K562 (cell line): Measurements from ENCODE around the gene SND1. TPM values are rescaled to one million over a fixed set of nuclear protein-coding genes. Genes with fewer than 3 reads are reported as not detected.

Source experiments
- ATAC-seq: fragments of 200-7000 bp; cut with Tn5 transposase; 3 replicates; pipeline ENCODE4 v1.9.1; 2020; ENCODE audit warnings: moderate library complexity
- BruUV-seq: library from RNA; stranded (reverse); fragments of 400-500 nt; replicated peaks from 2 replicates; lab custom pipeline; 2021; lab: Mats Ljungman, UMichigan
- CTCF ChIA-PET: fragments of 300-600 bp; formaldehyde crosslinking; extraction: SDS; loops from one replicate; lab custom pipeline; 2021; ENCODE audit warnings: low intra/inter-chr PET ratio; lab: Yijun Ruan, JAX
- POLR2A ChIA-PET: fragments of 300-600, 350-650 bp; sonication (Branson Sonifier 250); formaldehyde crosslinking; extraction: SDS; loops from one replicate; lab custom pipeline; 2021; ENCODE audit warnings: antibody characterized with exemption, inconsistent platforms; lab: Yijun Ruan, JAX
- DNase-seq, 4 experiments: peaks; one replicate each; pipeline versions ENCODE4 v3.0.0 to v3.0.0-alpha.2; 2011 to 2018; ENCODE audit warnings: low spot score in 3 of 4, mixed read lengths in 3 of 4; ENCODE audit errors: extremely low read depth in 1 of 4
- FAIRE-seq: peaks from 2 replicates; lab custom pipeline; 2011; peaks lifted over from hg19 to GRCh38; lab: Jason Lieb, UNC
- H2AFZ ChIP-seq: 2 replicates; pipeline ENCODE4 v1.6.0; 2011; ENCODE audit warnings: low read depth, low read length, control low read depth, inconsistent platforms
- H3K27ac ChIP-seq: fragments of 200-600 bp; 3 replicates; pipeline ENCODE4 v1.8.0; 2011; ENCODE audit warnings: low read depth, mild to moderate bottlenecking, control low read depth, inconsistent platforms, low read length, moderate library complexity, mixed read lengths; ENCODE audit errors: extremely low read depth
- H3K27me3 ChIP-seq, 2 experiments: fragments of 300-600 bp in 1 of 2; 2 replicates in 1 of 2; 3 replicates in 1 of 2; pipeline versions ENCODE4 v1.6.0 to v1.8.0; 2011; ENCODE audit warnings: inconsistent platforms in 2 of 2, low read length in 2 of 2, mild to moderate bottlenecking in 1 of 2, mixed read lengths in 1 of 2, moderate library complexity in 1 of 2; ENCODE audit not compliant: control insufficient read depth in 2 of 2, insufficient read depth in 2 of 2
- H3K36me3 ChIP-seq: fragments of 300-600 bp; 3 replicates; pipeline ENCODE4 v1.8.0; 2011; ENCODE audit warnings: mild to moderate bottlenecking, low read length, inconsistent platforms; ENCODE audit not compliant: control insufficient read depth, insufficient read depth
- H3K4me1 ChIP-seq, 2 experiments: fragments of 200-600 bp in 1 of 2; replicated peaks in 1 of 2; 2 replicates in 1 of 2; 3 replicates in 1 of 2; pipeline versions ENCODE4 v1.5.1 to v1.8.0; 2011; ENCODE audit warnings: inconsistent platforms in 2 of 2, low read length in 2 of 2, mild to moderate bottlenecking in 1 of 2, mixed read lengths in 1 of 2, moderate library complexity in 1 of 2; ENCODE audit not compliant: control insufficient read depth in 2 of 2, insufficient read depth in 2 of 2
- H3K4me2 ChIP-seq: 2 replicates; pipeline ENCODE4 v1.6.1; 2011; ENCODE audit warnings: low read length, control low read depth, inconsistent platforms, mixed read lengths; ENCODE audit not compliant: insufficient read depth
- H3K4me3 ChIP-seq: fragments of 200-600 bp; sonication (generic), shearing (Covaris generic); 2 replicates; pipeline ENCODE4 v1.5.1; 2016; ENCODE audit warnings: control low read depth, inconsistent platforms
- H3K79me2 ChIP-seq: fragments of 200-600 bp; 3 replicates; pipeline ENCODE4 v1.8.0; 2011; ENCODE audit warnings: low read length, inconsistent platforms; ENCODE audit not compliant: control insufficient read depth, insufficient read depth
- H3K9ac ChIP-seq, 2 experiments: 2 replicates each; pipeline versions ENCODE4 v1.6.0 to v1.6.1; 2011; ENCODE audit warnings: low read depth in 2 of 2, low read length in 2 of 2, control low read depth in 1 of 2, inconsistent platforms in 1 of 2, mild to moderate bottlenecking in 1 of 2, mixed read lengths in 1 of 2; ENCODE audit not compliant: insufficient read depth in 1 of 2
- H3K9me1 ChIP-seq: one replicate; pipeline ENCODE4 v1.6.0; 2011; ENCODE audit warnings: inconsistent platforms, mild to moderate bottlenecking, low read length, moderate library complexity; ENCODE audit not compliant: control insufficient read depth, insufficient read depth
- H3K9me3 ChIP-seq: replicated peaks from 2 replicates; pipeline ENCODE4 v1.5.1; 2011; ENCODE audit warnings: low read depth, low read length, inconsistent platforms; ENCODE audit not compliant: control insufficient read depth, insufficient read depth
- H4K20me1 ChIP-seq: replicated peaks from 2 replicates; pipeline ENCODE4 v1.6.1; 2011; ENCODE audit warnings: low read length, inconsistent platforms, mixed read lengths; ENCODE audit not compliant: control insufficient read depth, insufficient read depth
- CHD2 ChIP-seq: IDR thresholded peaks from 2 replicates; pipeline ENCODE4 v1.6.1; 2011; ENCODE audit warnings: low read depth, low read length
- DACH1 ChIP-seq: fragments of 450-650 bp; IDR thresholded peaks from 2 replicates; pipeline ENCODE4 v1.6.1; 2018; ENCODE audit not compliant: partially characterized antibody
- EHMT2 ChIP-seq: fragments of 450-650 bp; IDR thresholded peaks from 2 replicates; pipeline ENCODE4 v1.6.1; 2018; ENCODE audit warnings: antibody characterized with exemption
- ELF1 ChIP-seq: fragments of 200-800 bp; sonication (Bioruptor generic); IDR thresholded peaks from 2 replicates; pipeline ENCODE4 v1.6.1; 2016; ENCODE audit warnings: missing genetic modification characterization, missing compliant biosample characterization
- GMEB1 ChIP-seq: fragments of 250-450 bp; sonication (Bioruptor Pico); IDR thresholded peaks from 2 replicates; pipeline ENCODE4 v1.4.0; 2020; ENCODE audit warnings: mild to moderate bottlenecking
- MIER1 ChIP-seq: fragments of 450-650 bp; IDR thresholded peaks from 2 replicates; pipeline ENCODE4 v1.6.1; 2016; ENCODE audit warnings: antibody characterized with exemption, mild to moderate bottlenecking, low read depth
- MYC ChIP-seq, 2 experiments: fragments of 250-450 bp in 1 of 2; sonication (Bioruptor Pico) in 1 of 2; IDR thresholded peaks; 2 replicates each; pipeline versions ENCODE4 v1.5.1 to v1.6.1; 2012 to 2021; ENCODE audit warnings: low read depth in 2 of 2, borderline replicate concordance in 1 of 2, improper control_type of control experiment in 1 of 2, low read length in 1 of 2, mild to moderate bottlenecking in 1 of 2, moderate library complexity in 1 of 2
- NRF1 ChIP-seq, 2 experiments: fragments of 450-650 bp; IDR thresholded peaks in 1 of 2; conservative IDR thresholded peaks in 1 of 2; 2 replicates each; pipeline ENCODE4 v1.6.1; 2014; ENCODE audit warnings: mild to moderate bottlenecking in 2 of 2
- TCF3 ChIP-seq: sonication (generic); formaldehyde crosslinking; IDR thresholded peaks from 2 replicates; pipeline ENCODE4 v1.4.0; 2020; ENCODE audit warnings: mild to moderate bottlenecking, missing genetic modification reagents
- ZBTB9 ChIP-seq: fragments of 450-650 bp; formaldehyde crosslinking; IDR thresholded peaks from 2 replicates; pipeline ENCODE4 v1.4.0; 2020; ENCODE audit warnings: mild to moderate bottlenecking, moderate library complexity
- WGBS: fragments of 100-300 bp; shearing (Covaris generic); methylation state at CpG from one replicate; pipeline ENCODE4 v1.1.6; 2016; ENCODE audit warnings: low coverage, mixed read lengths; ENCODE audit not compliant: insufficient coverage; ENCODE audit errors: missing lambda C conversion rate; 5-methylcytosine and 5-hydroxymethylcytosine counted together
- in situ Hi-C: fragments of 300-500 bp; cut with MboI; formaldehyde crosslinking; loops from 4 replicates; pipeline ENCODE4 v1.15.0; 2018; ENCODE audit warnings: inconsistent platforms, mixed read lengths
- intact Hi-C: fragments of 100-400 bp; cut with micrococcal nuclease; formaldehyde crosslinking; loops from 2 replicates; pipeline ENCODE4 v1.14.2; 2022
- polyA plus RNA-seq, 8 experiments: library from polyadenylated mRNA; depleted of rRNA in 4 of 8; stranded (reverse) in 5 of 8; unstranded in 3 of 8; fragments of >200 nt; fragmentation: Nextera tagmentation in 2 of 8; fragmentation: Illumina TruSeq in 1 of 8; extraction: Ambion mirVana in 2 of 8; extraction: Trizol in 1 of 8; gene quantifications; 2 replicates each; pipeline versions ENCODE4 v1.2.1 to v1.2.3, GENCODE V29; 2011 to 2014; ENCODE audit warnings: inconsistent platforms in 1 of 8, missing spikeins in 1 of 8
- total RNA-seq, 7 experiments: library from RNA; depleted of rRNA in 6 of 7; stranded (reverse); fragments of >200 nt in 6 of 7; fragmentation: Illumina TruSeq in 2 of 7; extraction: Trizol in 2 of 7; gene quantifications; 2 replicates each; pipeline versions ENCODE4 v1.2.1 to v1.2.3, GENCODE V29; 2011 to 2021; ENCODE audit warnings: low replicate concordance in 1 of 7

The SND1 gene
- total and polyA plus RNA-seq, 9 of the 15 experiments (the other 6 are each of a cell fraction or from before 2014, with no cell fraction given): 46.5 to 307 (median 191) TPM

- TF ChIP-seq MIER1 (no peak), ELF1 (tag) (no peak), MYC (IDR thresholded peaks at IDR 0.05; ENCODE audit: low read depth, low read length) (0 out of 2 replicates have a peak, but pooled peaks have one; percentile 7), MYC (CRISPR knock-in tag; IDR thresholded peaks at IDR 0.05; ENCODE audit: borderline replicate concordance, low read depth) (no peak), NRF1 (conservative IDR thresholded peaks at IDR 0.05 in 1 of 2, IDR thresholded peaks at IDR 0.05 in 1 of 2) (0 out of 4 replicates have a peak, but pooled peaks of 1 of the 2 experiments have one; percentile 13), TCF3 (CRISPR knock-in tag) (no peak), EHMT2 (peak; percentile 36; the same call in 1 of the 2 replicates), CHD2 (peak; percentile 73)
Observed at GRCh38 chr7:128129224-128129864, 477.4 kb downstream of the SND1 start (continued).

GRCh38 chr7:128131115-128131514 is 479.1 kb downstream of the SND1 start:
- in situ Hi-C loops: no loop called here
- no peak overlapping the region for H3K9ac ChIP-seq
- peak; percentile 97 for TF ChIP-seq DACH1
- TF ChIP-seq GMEB1 (CRISPR knock-in tag): no peak
- TF ChIP-seq ZBTB9 (CRISPR knock-in tag): no peak
- TF ChIP-seq, all 486 proteins: peak for 1
- 0% methylated on average over 2 of the region's 2 CpGs for WGBS
- Histone ChIP-seq H3K4me2 (no peak overlapping the region), H3K36me3 (no peaks in the 10 kb centered on the region), H3K9me1 (no peaks in the 10 kb centered on the region), H3K4me1 (peaks cover 12 to 13% of the 10 kb centered on the region in 2 experiments), H3K4me3 (no peak overlapping the region), H2AFZ (no peak overlapping the region), H3K27me3 (peaks cover 33 to 40% of the 10 kb centered on the region in 2 experiments; a peak in 4 of 5 replicates), H4K20me1 (no peaks in the 10 kb centered on the region), H3K79me2 (no peaks in the 10 kb centered on the region), H3K9me3 (no peaks in the 10 kb centered on the region), H3K27ac (no peak overlapping the region)
- FAIRE-seq: no peak
- intact Hi-C loops: no loop called here
- ChIA-PET CTCF (interaction anchor here (0.7 kb wide), 1 partner anchor 24 kb away, joined by 5 read pairs; no protein-coding TSS in a partner anchor), POLR2A (no interaction called here)
- ATAC-seq: no peak
- no TSS peak for BruUV-seq
- no peak for DNase-seq
